GM21390 (cell line): ENCODE results near the gene SLC22A2.
"Not testable (repeated sequence)": the region's sequence is repeated elsewhere in the genome, so short reads cannot be mapped to it uniquely, and the experiment has no call there.

Experiments used
- ATAC-seq: cut with Tn5 transposase; IDR thresholded peaks from one replicate; pipeline ENCODE4 v1.9.1; 2021; ENCODE audit not compliant: unreplicated experiment

SLC22A2 gene

GRCh38 chr6:160258346-160259142 lies at the start of gene SLC22A2:
TSS of gene SLC22A2 (minus strand) at chr6:160258821. CDS start at chr6:160258757, 64 bp downstream.
- no peak for ATAC-seq

GRCh38 chr6:160305926-160306713 lies 47.5 kb upstream of the SLC22A2 start:
- ATAC-seq: no peak

- no peak for ATAC-seq
These were observed 45.2 kb upstream of the SLC22A2 start for GRCh38 chr6:160303806-160304205.

- not testable (repeated sequence) for ATAC-seq
These were observed 43.9 kb upstream of the SLC22A2 start for GRCh38 chr6:160302431-160303082.

- ATAC-seq: no peak
These were observed 42.7 kb upstream of the SLC22A2 start for GRCh38 chr6:160301339-160301738.

- no peak for ATAC-seq
These were observed 41.6 kb upstream of the SLC22A2 start for GRCh38 chr6:160300076-160300695.

GRCh38 chr6:160299559-160299958 lies 40.9 kb upstream of the SLC22A2 start:
- ATAC-seq: no peak

- ATAC-seq: no peak
These were observed 39.5 kb upstream of the SLC22A2 start for GRCh38 chr6:160298121-160298520.

- no peak for ATAC-seq
These were observed 38.7 kb upstream of the SLC22A2 start for GRCh38 chr6:160297310-160297709.

GRCh38 chr6:160293844-160294243 lies 35.2 kb upstream of the SLC22A2 start:
- ATAC-seq: no peak

GRCh38 chr6:160285541-160286105 lies 27.0 kb upstream of the SLC22A2 start:
- no peak for ATAC-seq

- no peak for ATAC-seq
These were observed 26.0 kb upstream of the SLC22A2 start for GRCh38 chr6:160284575-160284974.

- no peak for ATAC-seq
These were observed 23.8 kb upstream of the SLC22A2 start for GRCh38 chr6:160282444-160282843.

- no peak for ATAC-seq
These were observed 21.2 kb upstream of the SLC22A2 start for GRCh38 chr6:160279850-160280249.

- ATAC-seq: no peak
These were observed 20.2 kb upstream of the SLC22A2 start for GRCh38 chr6:160278786-160279310.

GRCh38 chr6:160278311-160278710 lies 19.7 kb upstream of the SLC22A2 start:
- ATAC-seq: no peak

GRCh38 chr6:160277546-160277945 lies 18.9 kb upstream of the SLC22A2 start:
- ATAC-seq: no peak

GRCh38 chr6:160277144-160277543 lies 18.5 kb upstream of the SLC22A2 start:
- no peak for ATAC-seq

GRCh38 chr6:160276126-160276525 lies 17.5 kb upstream of the SLC22A2 start:
- no peak for ATAC-seq

GRCh38 chr6:160275511-160276003 lies 16.9 kb upstream of the SLC22A2 start:
- ATAC-seq: no peak
